ENCODE data around the gene WHAMM.

The WHAMM gene

GRCh38 chr15:82810061-82810889 is 847 bp downstream of the WHAMM start:
- peaks cover 15% of the 10 kb centered on the region for H3K36me3 ChIP-seq (ENCODE audit: low read length)
- peak overlapping the region; percentile 71 for H3K4me3 ChIP-seq (ENCODE audit: insufficient read depth, low read length, poor library complexity, severe bottlenecking)
- peaks cover 44% of the 10 kb centered on the region for H3K79me2 ChIP-seq (ENCODE audit: insufficient read depth, low read length)
- peak overlapping the region; percentile 96 for H3K27ac ChIP-seq (ENCODE audit: low read depth, low read length)
- TF ChIP-seq EZH2phosphoT487 (conservative IDR thresholded peaks at IDR 0.05; ENCODE audit: low read length), result no peak
- no peak for TF ChIP-seq CTCF (IDR thresholded peaks at IDR 0.05; ENCODE audit: insufficient read depth, low read length, poor library complexity, severe bottlenecking)
- H3K9ac ChIP-seq (ENCODE audit: low read length), result peak overlapping the region; percentile 88
- no peak overlapping the region for H2AFZ ChIP-seq (ENCODE audit: low read depth, low read length, severe bottlenecking)
- H3K9me3 ChIP-seq (ENCODE audit: insufficient read depth, low read length), result no peaks in the 10 kb centered on the region
- H3K27me3 ChIP-seq (ENCODE audit: low read length), result no peaks in the 10 kb centered on the region
- H4K20me1 ChIP-seq (ENCODE audit: low read depth, low read length), result peaks cover 8% of the 10 kb centered on the region; the same call in 1 of the 2 replicates
- H3K4me2 ChIP-seq (ENCODE audit: low read depth, low read length, poor library complexity, severe bottlenecking), result peak overlapping the region; percentile 85
- H3F3A ChIP-seq (ENCODE audit: insufficient read depth), result peaks cover 41% of the 10 kb centered on the region
- no peaks in the 10 kb centered on the region for H3K9me2 ChIP-seq (replicated peaks; ENCODE audit: insufficient read depth, low read length)

- H3K9ac ChIP-seq (ENCODE audit: low read length), result peak overlapping the region; percentile 88
- peaks cover 50% of the 10 kb centered on the region for H3K79me2 ChIP-seq (ENCODE audit: insufficient read depth, low read length)
- peaks cover 34% of the 10 kb centered on the region for H3F3A ChIP-seq (ENCODE audit: insufficient read depth)
- H3K4me2 ChIP-seq (ENCODE audit: low read depth, low read length, poor library complexity, severe bottlenecking), result peak overlapping the region; percentile 85
- H3K36me3 ChIP-seq (ENCODE audit: low read length), result peaks cover 22% of the 10 kb centered on the region
- H2AFZ ChIP-seq (ENCODE audit: low read depth, low read length, severe bottlenecking), result no peak overlapping the region
- H3K9me3 ChIP-seq (ENCODE audit: insufficient read depth, low read length), result no peaks in the 10 kb centered on the region
- H4K20me1 ChIP-seq (ENCODE audit: low read depth, low read length), result peaks cover 12% of the 10 kb centered on the region; the same call in 1 of the 2 replicates
- TF ChIP-seq EZH2phosphoT487 (conservative IDR thresholded peaks at IDR 0.05; ENCODE audit: low read length) (no peak), CTCF (IDR thresholded peaks at IDR 0.05; ENCODE audit: insufficient read depth, low read length, poor library complexity, severe bottlenecking) (no peak)
- H3K4me3 ChIP-seq (ENCODE audit: insufficient read depth, low read length, poor library complexity, severe bottlenecking), result peak overlapping the region; percentile 71
- H3K9me2 ChIP-seq (replicated peaks; ENCODE audit: insufficient read depth, low read length), result no peaks in the 10 kb centered on the region
- peak overlapping the region; percentile 96 for H3K27ac ChIP-seq (ENCODE audit: low read depth, low read length)
- H3K27me3 ChIP-seq (ENCODE audit: low read length), result no peaks in the 10 kb centered on the region
These were observed 1.5 kb downstream of the WHAMM start for GRCh38 chr15:82810890-82811426.

GRCh38 chr15:82812994-82813393 is 3.6 kb downstream of the WHAMM start:
- no peaks in the 10 kb centered on the region for H3K9me3 ChIP-seq (ENCODE audit: insufficient read depth, low read length)
- H3K79me2 ChIP-seq (ENCODE audit: insufficient read depth, low read length), result peaks cover 56% of the 10 kb centered on the region
- H3K4me3 ChIP-seq (ENCODE audit: insufficient read depth, low read length, poor library complexity, severe bottlenecking), result no peak overlapping the region
- no peak overlapping the region for H3K27ac ChIP-seq (ENCODE audit: low read depth, low read length)
- TF ChIP-seq EZH2phosphoT487 (conservative IDR thresholded peaks at IDR 0.05; ENCODE audit: low read length) (no peak), CTCF (IDR thresholded peaks at IDR 0.05; ENCODE audit: insufficient read depth, low read length, poor library complexity, severe bottlenecking) (no peak)
- H3K27me3 ChIP-seq (ENCODE audit: low read length), result no peaks in the 10 kb centered on the region
- H3K36me3 ChIP-seq (ENCODE audit: low read length), result peaks cover 39% of the 10 kb centered on the region
- no peak overlapping the region for H2AFZ ChIP-seq (ENCODE audit: low read depth, low read length, severe bottlenecking)
- no peaks in the 10 kb centered on the region for H3K9me2 ChIP-seq (replicated peaks; ENCODE audit: insufficient read depth, low read length)
- H3K9ac ChIP-seq (ENCODE audit: low read length), result no peak overlapping the region
- peaks cover 12% of the 10 kb centered on the region; the same call in 1 of the 2 replicates for H4K20me1 ChIP-seq (ENCODE audit: low read depth, low read length)
- H3F3A ChIP-seq (ENCODE audit: insufficient read depth), result peaks cover 15% of the 10 kb centered on the region
- H3K4me2 ChIP-seq (ENCODE audit: low read depth, low read length, poor library complexity, severe bottlenecking), result no peak overlapping the region
